GM18502 (cell line): ENCODE data around the gene HAT1.
"Not testable (repeated sequence)": the region's sequence is repeated elsewhere in the genome, so short reads cannot be mapped to it uniquely, and the experiment has no call there.

Source experiments
- ATAC-seq: cut with Tn5 transposase; IDR thresholded peaks from one replicate; pipeline ENCODE4 v1.9.1; 2021; ENCODE audit warnings: mild to moderate bottlenecking; ENCODE audit not compliant: unreplicated experiment, poor library complexity

Gene HAT1

GRCh38 chr2:171966688-171967087, 44.4 kb downstream of the HAT1 start:
- no peak for ATAC-seq

GRCh38 chr2:171968509-171968908, 46.2 kb downstream of the HAT1 start:
- no peak for ATAC-seq

GRCh38 chr2:171972329-171972982, 50.2 kb downstream of the HAT1 start:
- no peak for ATAC-seq

GRCh38 chr2:171979103-171979502, 56.8 kb downstream of the HAT1 start:
- no peak for ATAC-seq

GRCh38 chr2:171983924-171984323, 61.7 kb downstream of the HAT1 start:
- not testable (repeated sequence) for ATAC-seq

DNA sequence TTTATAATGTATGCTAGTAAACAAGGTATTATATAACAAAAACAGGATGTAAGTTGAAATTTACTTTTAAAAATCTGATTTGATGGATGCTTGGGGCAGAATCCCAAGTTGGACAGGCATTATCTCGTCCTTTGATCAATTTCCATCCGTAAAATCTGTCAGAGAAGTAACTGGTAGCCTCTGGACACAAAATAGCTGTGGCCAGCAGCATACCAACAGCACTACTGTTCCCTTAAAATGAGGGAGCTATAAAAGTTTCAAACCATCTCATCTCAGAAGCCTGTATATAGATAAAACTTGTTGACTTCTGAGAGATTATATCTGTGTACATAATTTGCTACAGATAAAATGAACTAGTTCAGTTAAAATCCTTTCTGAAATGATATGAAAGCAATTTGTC, 62.8 kb downstream of the HAT1 start:
- no peak for ATAC-seq

- ATAC-seq, result no peak
Observed at GRCh38 chr2:171986778-171987177, 64.5 kb downstream of the HAT1 start.

DNA sequence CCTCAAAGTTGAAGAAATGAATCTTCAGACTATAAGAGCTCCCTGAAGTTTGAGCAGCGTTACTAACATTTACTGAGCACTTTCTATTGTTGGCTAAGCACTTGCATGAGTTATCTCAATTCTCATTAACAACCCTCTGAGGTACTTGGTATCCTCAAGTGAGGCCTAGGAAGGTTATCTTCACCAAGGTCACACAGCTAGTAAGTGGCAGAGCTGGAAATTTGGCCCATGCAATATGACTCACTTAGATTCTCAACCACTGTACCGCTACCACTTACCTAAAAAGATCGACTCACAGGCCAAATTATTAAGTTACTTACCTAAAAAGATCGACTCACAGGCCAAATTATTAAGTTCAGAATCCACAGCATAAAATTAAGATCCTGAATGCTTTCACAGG, 68.8 kb downstream of the HAT1 start:
- no peak for ATAC-seq

DNA sequence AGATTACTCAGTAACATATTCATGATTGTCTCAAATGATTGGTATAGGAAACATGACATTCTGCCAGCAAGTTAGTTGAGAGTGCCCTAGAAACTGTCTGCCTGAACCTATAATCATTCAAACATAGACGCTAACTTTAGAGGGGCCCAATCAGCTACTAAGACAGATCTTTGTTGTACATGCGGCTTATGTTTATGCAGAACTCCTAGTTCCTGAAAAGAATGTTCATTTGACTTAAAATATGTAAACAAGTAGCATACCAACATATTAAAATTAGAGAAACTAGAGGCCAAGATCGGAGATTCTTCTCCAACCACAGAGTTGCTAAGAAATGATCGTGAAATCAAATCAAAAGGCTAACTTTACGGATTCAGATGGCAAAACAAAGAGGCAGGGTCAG, 73.3 kb downstream of the HAT1 start:
- no peak for ATAC-seq

- ATAC-seq, result no peak
Observed at GRCh38 chr2:171996021-171996420, 73.8 kb downstream of the HAT1 start.

DNA sequence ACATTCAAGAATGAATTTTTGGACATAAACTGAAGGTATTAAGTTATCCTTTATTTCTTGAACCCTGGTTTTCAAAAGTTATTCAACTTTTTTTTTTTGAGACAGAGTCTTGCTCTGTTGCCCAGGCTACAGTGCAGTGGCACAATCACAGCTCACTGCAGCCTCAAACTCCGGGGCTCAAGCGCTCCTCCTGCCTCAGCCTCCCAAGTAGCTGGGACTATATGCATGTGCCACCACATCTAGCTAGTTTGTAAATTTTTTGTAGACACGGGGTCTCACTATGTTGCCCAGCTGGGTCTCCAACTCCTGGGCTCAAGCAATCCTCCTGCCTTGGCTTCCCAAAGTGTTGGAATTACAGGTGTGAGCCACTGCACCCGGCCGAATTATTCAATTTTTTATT, 74.8 kb downstream of the HAT1 start:
- not testable (repeated sequence) for ATAC-seq

DNA sequence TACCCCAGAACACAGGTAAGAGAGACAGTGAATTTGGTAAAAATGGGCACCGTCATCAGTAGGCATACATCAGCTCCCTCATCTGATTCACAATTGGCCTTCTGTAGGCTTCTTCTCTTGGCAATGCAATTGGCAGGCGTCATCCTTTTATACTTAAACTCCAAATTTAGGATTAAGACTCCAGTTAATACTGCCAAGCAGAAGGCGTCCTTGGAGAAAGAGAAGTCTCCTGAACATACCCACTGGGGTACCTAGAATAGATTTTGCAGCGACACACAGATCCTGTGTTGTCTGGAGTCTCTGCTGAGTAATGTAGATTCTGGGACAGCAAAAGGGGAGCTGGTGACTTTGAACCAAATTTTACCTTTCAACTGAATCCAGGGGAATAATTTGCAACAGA, 76.9 kb downstream of the HAT1 start:
- ATAC-seq, result peak; percentile 2

GRCh38 chr2:171999604-172000469, 77.6 kb downstream of the HAT1 start, which contains the start of gene METAP1D:
Gene METAP1D, plus strand, starts transcription at chr2:171999953. Its CDS starts 17 bp downstream, at chr2:171999970.
- peak; percentile 97 for ATAC-seq

- no peak for ATAC-seq
Observed at GRCh38 chr2:172000696-172001361, 78.6 kb downstream of the HAT1 start.

- ATAC-seq, result no peak
Observed at GRCh38 chr2:172007372-172007771, 85.1 kb downstream of the HAT1 start.

DNA sequence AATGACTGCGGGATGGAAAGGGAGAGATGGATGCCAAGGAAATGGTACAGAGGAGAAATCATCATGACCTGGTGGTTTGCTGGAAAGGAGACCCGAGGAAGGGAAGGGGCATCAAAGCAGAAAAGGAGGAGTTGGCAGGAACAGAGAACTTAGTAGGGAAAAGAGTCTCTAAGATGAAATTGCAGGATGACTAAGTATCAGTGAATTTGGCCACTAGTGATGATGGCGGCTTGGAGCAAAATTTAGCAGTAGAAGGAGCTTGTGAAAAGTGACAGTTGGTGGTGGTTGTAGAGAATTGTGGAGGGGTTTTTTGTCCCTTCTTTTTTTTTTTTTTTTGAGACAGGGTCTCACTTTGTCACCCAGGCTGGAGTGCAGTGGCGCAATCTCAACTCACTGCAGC, 87.6 kb downstream of the HAT1 start:
- ATAC-seq, result no peak

DNA sequence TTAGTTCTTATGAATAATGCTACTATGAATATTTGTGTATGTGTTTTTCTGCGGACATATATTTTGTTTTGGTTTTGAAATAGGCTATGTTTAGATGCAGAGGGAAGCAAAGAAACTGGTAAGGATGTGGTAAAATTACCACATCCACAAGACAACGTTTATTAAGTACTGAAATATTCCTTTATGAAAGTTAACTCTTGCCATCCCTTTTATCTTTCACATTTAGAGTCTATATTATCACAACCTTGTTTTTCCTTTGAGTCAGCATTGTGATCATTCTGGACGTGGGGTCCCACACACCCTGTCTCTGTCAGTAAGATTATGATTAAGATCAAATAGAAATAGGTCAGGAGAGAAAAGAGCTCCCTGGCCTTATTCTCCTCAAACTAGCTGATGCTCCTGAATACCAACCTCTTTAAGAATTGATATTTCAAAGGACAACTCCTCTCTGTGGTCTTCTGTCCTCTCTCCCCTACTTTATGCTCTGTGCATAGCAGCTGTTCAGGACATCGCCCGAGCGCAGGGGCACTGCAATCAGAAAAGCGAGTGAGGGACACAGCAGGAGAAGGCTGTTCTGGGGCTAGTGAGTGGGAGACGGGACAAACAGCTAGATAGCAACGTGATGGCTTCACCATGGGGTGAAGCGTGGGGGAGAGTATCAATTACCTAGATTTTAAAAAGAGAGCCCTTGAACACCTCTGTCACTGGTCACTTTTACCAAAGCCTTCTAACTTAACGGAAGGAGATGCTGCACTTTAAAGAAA, 89.7 kb downstream of the HAT1 start:
- no peak for ATAC-seq

- ATAC-seq, result no peak
Observed at GRCh38 chr2:172012677-172013391, 90.6 kb downstream of the HAT1 start.

DNA sequence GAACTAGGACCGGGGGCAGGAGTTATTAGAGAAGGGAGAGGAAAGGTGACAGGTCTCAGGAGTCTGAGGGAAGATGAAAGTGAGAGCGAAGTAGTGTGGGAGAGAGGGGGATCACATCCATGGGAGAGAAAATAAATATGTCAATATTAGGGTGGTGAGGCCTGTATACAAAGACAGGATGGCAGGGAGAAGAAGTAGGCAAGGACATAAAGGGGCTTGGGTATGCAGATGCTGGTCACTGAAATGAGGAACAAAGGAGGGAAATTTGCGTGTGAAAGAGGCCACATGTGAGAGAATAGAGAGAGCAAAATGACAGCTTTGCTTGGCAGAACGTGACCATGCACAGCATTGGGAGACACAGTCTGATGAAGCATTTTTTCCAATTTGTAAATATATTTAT, 91.1 kb downstream of the HAT1 start:
- peak; percentile 79 for ATAC-seq
